Thyroid gland (tissue), 4 donors: Measurements from ENCODE around the gene UBE2D1.

Experiments used
- POLR2A ChIP-seq, 2 donors: fragments of 450-650 bp; IDR thresholded peaks; one replicate each; pipeline ENCODE4 v1.6.1; 2017; ENCODE audit warnings: antibody characterized with exemption in 2 of 2, mild to moderate bottlenecking in 2 of 2, moderate library complexity in 1 of 2
- TF ChIP-seq, protein P1 (sequence below), 6 experiments: fragments of 200-600 bp in 3 of 6; fragments of 450-650 bp in 3 of 6; sonication (generic) in 3 of 6; IDR thresholded peaks; one replicate each; pipeline ENCODE4 v1.5.1; 2016 to 2019; ENCODE audit warnings: antibody characterized with exemption in 6 of 6, mild to moderate bottlenecking in 2 of 6, inconsistent platforms in 1 of 6, moderate library complexity in 1 of 6

- TF ChIP-seq POLR2A (IDR thresholded peaks at IDR 0.05): no peak
- TF ChIP-seq, protein P1, sequence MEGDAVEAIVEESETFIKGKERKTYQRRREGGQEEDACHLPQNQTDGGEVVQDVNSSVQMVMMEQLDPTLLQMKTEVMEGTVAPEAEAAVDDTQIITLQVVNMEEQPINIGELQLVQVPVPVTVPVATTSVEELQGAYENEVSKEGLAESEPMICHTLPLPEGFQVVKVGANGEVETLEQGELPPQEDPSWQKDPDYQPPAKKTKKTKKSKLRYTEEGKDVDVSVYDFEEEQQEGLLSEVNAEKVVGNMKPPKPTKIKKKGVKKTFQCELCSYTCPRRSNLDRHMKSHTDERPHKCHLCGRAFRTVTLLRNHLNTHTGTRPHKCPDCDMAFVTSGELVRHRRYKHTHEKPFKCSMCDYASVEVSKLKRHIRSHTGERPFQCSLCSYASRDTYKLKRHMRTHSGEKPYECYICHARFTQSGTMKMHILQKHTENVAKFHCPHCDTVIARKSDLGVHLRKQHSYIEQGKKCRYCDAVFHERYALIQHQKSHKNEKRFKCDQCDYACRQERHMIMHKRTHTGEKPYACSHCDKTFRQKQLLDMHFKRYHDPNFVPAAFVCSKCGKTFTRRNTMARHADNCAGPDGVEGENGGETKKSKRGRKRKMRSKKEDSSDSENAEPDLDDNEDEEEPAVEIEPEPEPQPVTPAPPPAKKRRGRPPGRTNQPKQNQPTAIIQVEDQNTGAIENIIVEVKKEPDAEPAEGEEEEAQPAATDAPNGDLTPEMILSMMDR (IDR thresholded peaks at IDR 0.05): no peak
Measured at GRCh38 chr10:58404001-58404400, 69.2 kb downstream of the UBE2D1 start.
